ENCODE measurements around the gene EHD4.

EHD4 gene

GRCh38 chr15:41874736-41875135 lies 97.6 kb downstream of the EHD4 start:
- H3K27ac ChIP-seq (ENCODE audit: low read length), result no peak overlapping the region
- no peaks in the 10 kb centered on the region for H3K36me3 ChIP-seq (replicated peaks; ENCODE audit: low read depth, low read length)
- no peaks in the 10 kb centered on the region for H3K9me3 ChIP-seq (ENCODE audit: insufficient read depth, low read length)
- no peak overlapping the region for H2AFZ ChIP-seq (ENCODE audit: low read depth, low read length)
- no peak overlapping the region for H3K9ac ChIP-seq (ENCODE audit: low read length)
- no peaks in the 10 kb centered on the region for H3K79me2 ChIP-seq (ENCODE audit: low read length)
- H4K20me1 ChIP-seq (ENCODE audit: insufficient read depth, low read length), result no peaks in the 10 kb centered on the region
- TF ChIP-seq CTCF (IDR thresholded peaks at IDR 0.05; ENCODE audit: low read depth, low read length) (no peak), EZH2phosphoT487 (IDR thresholded peaks at IDR 0.05; ENCODE audit: low read depth) (no peak)
- H3K4me1 ChIP-seq (ENCODE audit: low read length), result no peaks in the 10 kb centered on the region
- no peak overlapping the region for H3K4me3 ChIP-seq (ENCODE audit: low read length)
- H3K4me2 ChIP-seq (ENCODE audit: low read length), result no peak overlapping the region
- H3K27me3 ChIP-seq (ENCODE audit: low read depth, low read length), result peaks cover 10% of the 10 kb centered on the region; the same call in 1 of the 2 replicates

- no peaks in the 10 kb centered on the region for H4K20me1 ChIP-seq (ENCODE audit: insufficient read depth, low read length)
- no peak overlapping the region for H3K27ac ChIP-seq (ENCODE audit: low read length)
- no peak overlapping the region for H3K4me3 ChIP-seq (ENCODE audit: low read length)
- H3K79me2 ChIP-seq (ENCODE audit: low read length), result no peaks in the 10 kb centered on the region
- no peaks in the 10 kb centered on the region for H3K4me1 ChIP-seq (ENCODE audit: low read length)
- no peak for TF ChIP-seq CTCF (IDR thresholded peaks at IDR 0.05; ENCODE audit: low read depth, low read length)
- no peak for TF ChIP-seq EZH2phosphoT487 (IDR thresholded peaks at IDR 0.05; ENCODE audit: low read depth)
- no peaks in the 10 kb centered on the region for H3K36me3 ChIP-seq (replicated peaks; ENCODE audit: low read depth, low read length)
- H2AFZ ChIP-seq (ENCODE audit: low read depth, low read length), result no peak overlapping the region
- no peaks in the 10 kb centered on the region for H3K9me3 ChIP-seq (ENCODE audit: insufficient read depth, low read length)
- H3K4me2 ChIP-seq (ENCODE audit: low read length), result no peak overlapping the region
- H3K27me3 ChIP-seq (ENCODE audit: low read depth, low read length), result peaks cover 10% of the 10 kb centered on the region; the same call in 1 of the 2 replicates
- no peak overlapping the region for H3K9ac ChIP-seq (ENCODE audit: low read length)
Observed at GRCh38 chr15:41873711-41874110, 98.6 kb downstream of the EHD4 start.

GRCh38 chr15:41872166-41872747 lies 100.1 kb downstream of the EHD4 start:
- Histone ChIP-seq H3K4me1 (ENCODE audit: low read length) (no peaks in the 10 kb centered on the region), H3K36me3 (replicated peaks; ENCODE audit: low read depth, low read length) (no peaks in the 10 kb centered on the region), H3K27me3 (ENCODE audit: low read depth, low read length) (peaks cover 10% of the 10 kb centered on the region; the same call in 1 of the 2 replicates), H3K27ac (ENCODE audit: low read length) (no peak overlapping the region), H3K9me3 (ENCODE audit: insufficient read depth, low read length) (no peaks in the 10 kb centered on the region), H3K4me2 (ENCODE audit: low read length) (no peak overlapping the region), H4K20me1 (ENCODE audit: insufficient read depth, low read length) (no peaks in the 10 kb centered on the region), H3K9ac (ENCODE audit: low read length) (no peak overlapping the region), H2AFZ (ENCODE audit: low read depth, low read length) (no peak overlapping the region), H3K4me3 (ENCODE audit: low read length) (no peak overlapping the region), H3K79me2 (ENCODE audit: low read length) (no peaks in the 10 kb centered on the region)
- TF ChIP-seq CTCF (IDR thresholded peaks at IDR 0.05; ENCODE audit: low read depth, low read length) (no peak), EZH2phosphoT487 (IDR thresholded peaks at IDR 0.05; ENCODE audit: low read depth) (no peak)

GRCh38 chr15:41871175-41871905 lies 101.0 kb downstream of the EHD4 start:
- H3K4me2 ChIP-seq (ENCODE audit: low read length), result no peak overlapping the region
- TF ChIP-seq EZH2phosphoT487 (IDR thresholded peaks at IDR 0.05; ENCODE audit: low read depth), result no peak
- no peak for TF ChIP-seq CTCF (IDR thresholded peaks at IDR 0.05; ENCODE audit: low read depth, low read length)
- no peaks in the 10 kb centered on the region for H4K20me1 ChIP-seq (ENCODE audit: insufficient read depth, low read length)
- H3K9ac ChIP-seq (ENCODE audit: low read length), result no peak overlapping the region
- no peaks in the 10 kb centered on the region for H3K4me1 ChIP-seq (ENCODE audit: low read length)
- no peaks in the 10 kb centered on the region for H3K79me2 ChIP-seq (ENCODE audit: low read length)
- H2AFZ ChIP-seq (ENCODE audit: low read depth, low read length), result no peak overlapping the region
- H3K9me3 ChIP-seq (ENCODE audit: insufficient read depth, low read length), result no peaks in the 10 kb centered on the region
- peaks cover 10% of the 10 kb centered on the region; the same call in 1 of the 2 replicates for H3K27me3 ChIP-seq (ENCODE audit: low read depth, low read length)
- no peak overlapping the region for H3K27ac ChIP-seq (ENCODE audit: low read length)
- H3K4me3 ChIP-seq (ENCODE audit: low read length), result no peak overlapping the region
- no peaks in the 10 kb centered on the region for H3K36me3 ChIP-seq (replicated peaks; ENCODE audit: low read depth, low read length)
